ENCODE data around the gene HOXC5.
A peak's percentile ranks its signal among the peaks of the same experiment; 100 is the strongest.

Gene HOXC5

GRCh38 chr12:54032627-54033100 lies at the start of gene HOXC5:
TSS of gene HOXC5 (plus strand) at chr12:54033050. CDS start at chr12:54033123, 73 bp downstream.
- DNase-seq = peak; percentile 56

- DNase-seq = no peak
These were observed 49.3 kb upstream of the HOXC5 start for GRCh38 chr12:53983568-53983949.

GRCh38 chr12:53983950-53984572 lies 48.8 kb upstream of the HOXC5 start:
- DNase-seq = no peak

GRCh38 chr12:53984901-53985691 lies 47.8 kb upstream of the HOXC5 start, which contains the start of gene HOXC10:
TSS of gene HOXC10 (plus strand) at chr12:53985146. CDS start at chr12:53985260, 114 bp downstream.
- DNase-seq = peak; percentile 91

- no peak for DNase-seq
These were observed 47.2 kb upstream of the HOXC5 start for GRCh38 chr12:53985692-53985993.

- no peak for DNase-seq
These were observed 46.7 kb upstream of the HOXC5 start for GRCh38 chr12:53985994-53986685.

GRCh38 chr12:53986686-53987483 lies 46.0 kb upstream of the HOXC5 start:
- no peak for DNase-seq

GRCh38 chr12:53987787-53988230 lies 45.0 kb upstream of the HOXC5 start:
- no peak for DNase-seq

- no peak for DNase-seq
These were observed 44.2 kb upstream of the HOXC5 start for GRCh38 chr12:53988541-53989226.

- no peak for DNase-seq
These were observed 43.4 kb upstream of the HOXC5 start for GRCh38 chr12:53989227-53990113.

GRCh38 chr12:53990311-53991076 lies 42.4 kb upstream of the HOXC5 start:
- DNase-seq = no peak

- no peak for DNase-seq
These were observed 41.8 kb upstream of the HOXC5 start for GRCh38 chr12:53991077-53991460.

GRCh38 chr12:53992377-53992889 lies 40.4 kb upstream of the HOXC5 start:
- no peak for DNase-seq

GRCh38 chr12:53993162-53994008 lies 39.5 kb upstream of the HOXC5 start:
- DNase-seq = no peak

GRCh38 chr12:53994009-53994263 lies 38.9 kb upstream of the HOXC5 start:
- no peak for DNase-seq

GRCh38 chr12:53994264-53995001 lies 38.4 kb upstream of the HOXC5 start:
- DNase-seq = no peak

- no peak for DNase-seq
These were observed 37.9 kb upstream of the HOXC5 start for GRCh38 chr12:53995002-53995377.

- no peak for DNase-seq
These were observed 37.2 kb upstream of the HOXC5 start for GRCh38 chr12:53995378-53996239.
